SK-N-SH treated with all-trans-retinoic acid at 6 μM for 48 hours (cell line): ENCODE results near the gene DNASE2.
A peak's percentile ranks its signal among the peaks of the same experiment; 100 is the strongest.
"Not testable (repeated sequence)": the region's sequence is repeated elsewhere in the genome, so short reads cannot be mapped to it uniquely, and the experiment has no call there.

Experiments
- ATAC-seq: fragments of 200-7000 bp; cut with Tn5 transposase; 3 replicates; pipeline ENCODE4 v1.9.1; 2020; ENCODE audit warnings: mild to moderate bottlenecking, moderate library complexity
- ARNTL ChIP-seq: fragments of 450-650 bp; formaldehyde crosslinking; IDR thresholded peaks from 2 replicates; pipeline ENCODE4 v1.5.0; 2020; ENCODE audit warnings: low read depth, mild to moderate bottlenecking, moderate library complexity, borderline replicate concordance
- BACH2 ChIP-seq: fragments of 250-450 bp; sonication (Bioruptor Pico); IDR thresholded peaks from 2 replicates; pipeline ENCODE4 v1.9.0; 2021; ENCODE audit warnings: mild to moderate bottlenecking, borderline replicate concordance
- CSDC2 ChIP-seq: fragments of 250-450 bp; sonication (Bioruptor Pico); IDR thresholded peaks from 2 replicates; pipeline ENCODE4 v1.5.0; 2020; ENCODE audit warnings: mild to moderate bottlenecking, moderate library complexity
- ESRRG ChIP-seq: fragments of 250-450 bp; sonication (Bioruptor Pico); IDR thresholded peaks from 2 replicates; pipeline ENCODE4 v1.6.1; 2021; ENCODE audit warnings: mild to moderate bottlenecking
- GLIS3 ChIP-seq: fragments of 250-450 bp; sonication (Bioruptor Pico); IDR thresholded peaks from 2 replicates; pipeline ENCODE4 v1.5.0; 2020; ENCODE audit warnings: mild to moderate bottlenecking, moderate library complexity
- ISL1 ChIP-seq: fragments of 250-450 bp; sonication (Bioruptor Pico); IDR thresholded peaks from 2 replicates; pipeline ENCODE4 v2.1.2; 2022; ENCODE audit warnings: mild to moderate bottlenecking, moderate library complexity
- OSR1 ChIP-seq: fragments of 250-450 bp; sonication (Bioruptor Pico); IDR thresholded peaks from 2 replicates; pipeline ENCODE4 v1.8.0; 2022; ENCODE audit warnings: moderate library complexity, mild to moderate bottlenecking, inconsistent platforms
- RARB ChIP-seq: fragments of 250-450 bp; sonication (Bioruptor Pico); IDR thresholded peaks from 2 replicates; pipeline ENCODE4 v1.8.0; 2021; ENCODE audit warnings: mild to moderate bottlenecking, moderate library complexity
- SNAI2 ChIP-seq: fragments of 250-450 bp; sonication (Bioruptor Pico); IDR thresholded peaks from 2 replicates; pipeline ENCODE4 v1.5.0; 2020; ENCODE audit warnings: mild to moderate bottlenecking, moderate library complexity
- ZC3H10 ChIP-seq: fragments of 250-450 bp; sonication (Bioruptor Pico); IDR thresholded peaks from 2 replicates; pipeline ENCODE4 v1.5.1; 2021; ENCODE audit warnings: mild to moderate bottlenecking, moderate library complexity
- ZFP3 ChIP-seq: fragments of 250-450 bp; sonication (Bioruptor Pico); IDR thresholded peaks from 2 replicates; pipeline ENCODE4 v1.5.0; 2020; ENCODE audit warnings: mild to moderate bottlenecking, moderate library complexity
- ZFP30 ChIP-seq: fragments of 450-650 bp; formaldehyde crosslinking; IDR thresholded peaks from 2 replicates; pipeline ENCODE4 v1.5.0; 2022; ENCODE audit warnings: mild to moderate bottlenecking, moderate library complexity
- ZNF565 ChIP-seq: fragments of 450-650 bp; formaldehyde crosslinking; conservative IDR thresholded peaks from 2 replicates; pipeline ENCODE4 v1.5.0; 2020; ENCODE audit warnings: low read depth, mild to moderate bottlenecking, moderate library complexity
- ZNF70 ChIP-seq: fragments of 450-650 bp; formaldehyde crosslinking; IDR thresholded peaks from 2 replicates; pipeline ENCODE4 v1.5.0; 2020; ENCODE audit warnings: mild to moderate bottlenecking, moderate library complexity
- TF ChIP-seq, protein P1 (sequence below): fragments of 250-450 bp; sonication (Bioruptor Pico); IDR thresholded peaks from 2 replicates; pipeline ENCODE4 v1.5.1; 2020; ENCODE audit warnings: low read depth, mild to moderate bottlenecking, moderate library complexity
- TF ChIP-seq, protein P2 (sequence below): fragments of 250-450 bp; sonication (Bioruptor Pico); IDR thresholded peaks from 2 replicates; pipeline ENCODE4 v1.5.0; 2020; ENCODE audit warnings: mild to moderate bottlenecking, moderate library complexity
- TF ChIP-seq, protein P3 (sequence below): fragments of 250-450 bp; sonication (Bioruptor Pico); IDR thresholded peaks from 2 replicates; pipeline ENCODE4 v1.8.0; 2021; ENCODE audit warnings: low read depth, mild to moderate bottlenecking, moderate library complexity, borderline replicate concordance

The DNASE2 gene

DNA sequence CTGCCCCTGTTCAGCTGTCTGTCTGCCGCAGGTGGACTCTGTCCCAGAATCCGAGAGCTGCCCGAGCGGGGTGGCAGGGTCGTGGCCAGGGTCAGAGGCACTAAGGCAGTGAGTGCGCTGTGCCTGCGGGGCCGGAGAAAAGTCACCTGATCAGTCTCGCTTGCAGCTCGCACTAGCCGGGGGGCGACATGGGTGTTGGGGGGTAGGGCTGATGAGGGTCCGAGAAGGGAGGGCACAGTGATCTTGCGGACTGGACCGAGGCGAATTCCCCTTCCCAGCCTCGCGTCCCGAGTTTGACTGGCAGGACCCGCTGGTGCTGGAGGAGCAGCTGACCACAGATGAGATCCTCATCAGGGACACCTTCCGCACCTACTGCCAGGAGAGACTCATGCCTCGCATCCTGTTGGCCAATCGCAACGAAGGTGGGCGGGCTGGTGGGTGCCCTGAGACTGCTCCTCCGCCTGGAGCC is 10.3 kb upstream of the DNASE2 start:
- no peak for ATAC-seq
- no peak for TF ChIP-seq ZFP3 (CRISPR knock-in tag)
- no peak for TF ChIP-seq SNAI2 (CRISPR knock-in tag)
- no peak for TF ChIP-seq ZNF70 (CRISPR knock-in tag)
- no peak for TF ChIP-seq ESRRG (CRISPR knock-in tag)
- no peak for TF ChIP-seq BACH2
- TF ChIP-seq, protein P1, sequence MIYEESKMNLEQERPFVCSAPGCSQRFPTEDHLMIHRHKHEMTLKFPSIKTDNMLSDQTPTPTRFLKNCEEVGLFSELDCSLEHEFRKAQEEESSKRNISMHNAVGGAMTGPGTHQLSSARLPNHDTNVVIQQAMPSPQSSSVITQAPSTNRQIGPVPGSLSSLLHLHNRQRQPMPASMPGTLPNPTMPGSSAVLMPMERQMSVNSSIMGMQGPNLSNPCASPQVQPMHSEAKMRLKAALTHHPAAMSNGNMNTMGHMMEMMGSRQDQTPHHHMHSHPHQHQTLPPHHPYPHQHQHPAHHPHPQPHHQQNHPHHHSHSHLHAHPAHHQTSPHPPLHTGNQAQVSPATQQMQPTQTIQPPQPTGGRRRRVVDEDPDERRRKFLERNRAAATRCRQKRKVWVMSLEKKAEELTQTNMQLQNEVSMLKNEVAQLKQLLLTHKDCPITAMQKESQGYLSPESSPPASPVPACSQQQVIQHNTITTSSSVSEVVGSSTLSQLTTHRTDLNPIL (CRISPR knock-in tag): no peak
- TF ChIP-seq ISL1 (CRISPR knock-in tag): no peak
- TF ChIP-seq RARB (CRISPR knock-in tag): no peak
- TF ChIP-seq ARNTL (CRISPR knock-in tag): no peak
- no peak for TF ChIP-seq GLIS3 (CRISPR knock-in tag)

DNA sequence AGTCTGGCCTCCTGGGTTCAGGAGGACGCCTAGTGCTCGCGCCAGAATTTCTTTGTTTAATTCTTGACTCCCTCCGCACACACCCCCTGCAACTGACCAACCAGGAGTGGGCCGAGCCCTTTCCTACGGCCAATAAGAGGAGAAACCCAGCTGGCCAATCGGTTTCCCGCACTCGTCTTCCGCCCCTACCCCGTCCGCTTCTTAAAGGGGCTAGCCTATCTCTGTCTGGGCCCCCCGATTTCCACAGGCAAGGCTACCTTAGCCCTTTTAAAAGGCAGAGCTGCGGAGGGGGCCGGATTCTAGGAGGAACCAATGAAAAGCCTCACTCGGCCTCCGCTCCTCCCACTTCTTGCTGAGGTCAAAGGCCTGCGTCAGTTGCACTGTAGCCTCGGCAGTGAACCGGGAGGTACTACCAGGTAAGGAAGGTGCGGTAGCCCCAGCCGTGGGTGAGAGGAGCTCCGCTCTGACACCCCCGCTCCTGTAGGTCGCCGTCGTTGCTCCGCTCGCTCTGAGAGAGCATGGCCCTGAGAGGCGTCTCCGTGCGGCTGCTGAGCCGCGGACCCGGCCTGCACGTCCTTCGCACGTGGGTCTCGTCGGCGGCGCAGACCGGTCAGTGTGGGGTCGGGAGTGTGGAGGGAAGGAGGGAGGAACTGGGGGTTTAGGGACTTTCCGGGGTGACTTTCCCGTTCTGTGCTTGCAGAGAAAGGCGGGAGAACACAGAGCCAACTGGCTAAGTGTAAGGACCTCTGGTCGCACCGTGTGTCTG is 9.7 kb upstream of the DNASE2 start, which contains the start of gene GCDH:
TSS of gene GCDH (plus strand) at position 374 of the 766 bp plus-strand sequence. CDS start at position 519, 145 bp downstream.
- ATAC-seq: peak; percentile 98
- TF ChIP-seq CSDC2 (CRISPR knock-in tag) (no peak), GLIS3 (CRISPR knock-in tag) (no peak), ZNF70 (CRISPR knock-in tag) (no peak), ESRRG (CRISPR knock-in tag) (no peak), ZC3H10 (CRISPR knock-in tag) (no peak)
- TF ChIP-seq, protein P2, sequence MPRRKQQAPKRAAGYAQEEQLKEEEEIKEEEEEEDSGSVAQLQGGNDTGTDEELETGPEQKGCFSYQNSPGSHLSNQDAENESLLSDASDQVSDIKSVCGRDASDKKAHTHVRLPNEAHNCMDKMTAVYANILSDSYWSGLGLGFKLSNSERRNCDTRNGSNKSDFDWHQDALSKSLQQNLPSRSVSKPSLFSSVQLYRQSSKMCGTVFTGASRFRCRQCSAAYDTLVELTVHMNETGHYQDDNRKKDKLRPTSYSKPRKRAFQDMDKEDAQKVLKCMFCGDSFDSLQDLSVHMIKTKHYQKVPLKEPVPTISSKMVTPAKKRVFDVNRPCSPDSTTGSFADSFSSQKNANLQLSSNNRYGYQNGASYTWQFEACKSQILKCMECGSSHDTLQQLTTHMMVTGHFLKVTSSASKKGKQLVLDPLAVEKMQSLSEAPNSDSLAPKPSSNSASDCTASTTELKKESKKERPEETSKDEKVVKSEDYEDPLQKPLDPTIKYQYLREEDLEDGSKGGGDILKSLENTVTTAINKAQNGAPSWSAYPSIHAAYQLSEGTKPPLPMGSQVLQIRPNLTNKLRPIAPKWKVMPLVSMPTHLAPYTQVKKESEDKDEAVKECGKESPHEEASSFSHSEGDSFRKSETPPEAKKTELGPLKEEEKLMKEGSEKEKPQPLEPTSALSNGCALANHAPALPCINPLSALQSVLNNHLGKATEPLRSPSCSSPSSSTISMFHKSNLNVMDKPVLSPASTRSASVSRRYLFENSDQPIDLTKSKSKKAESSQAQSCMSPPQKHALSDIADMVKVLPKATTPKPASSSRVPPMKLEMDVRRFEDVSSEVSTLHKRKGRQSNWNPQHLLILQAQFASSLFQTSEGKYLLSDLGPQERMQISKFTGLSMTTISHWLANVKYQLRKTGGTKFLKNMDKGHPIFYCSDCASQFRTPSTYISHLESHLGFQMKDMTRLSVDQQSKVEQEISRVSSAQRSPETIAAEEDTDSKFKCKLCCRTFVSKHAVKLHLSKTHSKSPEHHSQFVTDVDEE (CRISPR knock-in tag): no peak

DNA sequence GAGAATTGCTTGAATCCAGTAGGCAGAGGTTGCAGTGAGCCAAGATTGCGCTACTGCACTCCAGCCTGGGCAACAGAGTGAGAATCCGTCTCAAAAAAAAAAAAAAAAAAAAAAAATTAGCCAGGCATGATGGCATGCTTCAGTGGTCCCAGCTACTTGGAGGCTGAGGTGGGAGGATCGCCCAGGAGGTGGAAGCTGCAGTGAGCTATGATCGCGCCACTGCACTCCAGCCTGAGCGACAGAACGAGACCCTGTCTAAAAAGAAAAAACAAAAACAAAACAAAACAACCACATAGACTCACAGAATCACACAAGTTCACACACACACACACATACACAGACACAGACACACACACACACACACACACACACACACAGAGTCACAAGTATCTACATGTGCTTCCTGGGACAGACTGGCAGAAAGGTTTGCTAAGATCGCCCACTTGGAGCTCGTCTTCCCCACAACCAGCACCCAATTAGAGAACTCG is 9.1 kb upstream of the DNASE2 start:
- not testable (repeated sequence) for ATAC-seq
- 0 out of 2 replicates have a peak, but pooled peaks have one; percentile 67 for TF ChIP-seq ARNTL (CRISPR knock-in tag)

DNA sequence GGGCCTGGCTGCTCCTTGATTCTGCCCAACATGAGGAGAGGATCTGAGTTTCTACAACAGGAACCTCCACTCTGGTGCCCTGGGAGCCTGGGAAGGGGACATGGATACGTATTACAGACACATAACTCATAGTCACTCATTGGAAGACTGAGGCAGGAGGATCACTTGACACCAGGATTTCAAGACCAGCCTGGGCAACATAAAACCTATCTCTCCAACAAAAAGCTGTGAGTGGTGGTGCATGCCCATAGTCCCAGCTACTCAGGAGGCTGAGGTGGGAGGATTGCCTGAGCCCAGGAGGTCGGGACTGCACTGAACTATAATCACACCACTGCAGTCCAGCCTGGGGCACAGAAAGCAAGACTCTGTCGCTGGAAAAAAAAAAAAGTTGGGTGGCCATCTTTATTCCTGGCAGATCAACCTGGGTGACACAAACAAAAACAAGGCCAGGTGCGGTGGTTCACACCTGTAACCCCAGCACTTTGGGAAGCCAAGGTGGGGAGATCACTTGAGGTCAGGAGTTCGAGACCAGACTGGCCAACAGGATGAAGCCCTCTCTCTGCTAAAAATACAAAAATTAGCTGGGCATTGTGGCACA is 6.9 kb upstream of the DNASE2 start:
- ATAC-seq: no peak

DNA sequence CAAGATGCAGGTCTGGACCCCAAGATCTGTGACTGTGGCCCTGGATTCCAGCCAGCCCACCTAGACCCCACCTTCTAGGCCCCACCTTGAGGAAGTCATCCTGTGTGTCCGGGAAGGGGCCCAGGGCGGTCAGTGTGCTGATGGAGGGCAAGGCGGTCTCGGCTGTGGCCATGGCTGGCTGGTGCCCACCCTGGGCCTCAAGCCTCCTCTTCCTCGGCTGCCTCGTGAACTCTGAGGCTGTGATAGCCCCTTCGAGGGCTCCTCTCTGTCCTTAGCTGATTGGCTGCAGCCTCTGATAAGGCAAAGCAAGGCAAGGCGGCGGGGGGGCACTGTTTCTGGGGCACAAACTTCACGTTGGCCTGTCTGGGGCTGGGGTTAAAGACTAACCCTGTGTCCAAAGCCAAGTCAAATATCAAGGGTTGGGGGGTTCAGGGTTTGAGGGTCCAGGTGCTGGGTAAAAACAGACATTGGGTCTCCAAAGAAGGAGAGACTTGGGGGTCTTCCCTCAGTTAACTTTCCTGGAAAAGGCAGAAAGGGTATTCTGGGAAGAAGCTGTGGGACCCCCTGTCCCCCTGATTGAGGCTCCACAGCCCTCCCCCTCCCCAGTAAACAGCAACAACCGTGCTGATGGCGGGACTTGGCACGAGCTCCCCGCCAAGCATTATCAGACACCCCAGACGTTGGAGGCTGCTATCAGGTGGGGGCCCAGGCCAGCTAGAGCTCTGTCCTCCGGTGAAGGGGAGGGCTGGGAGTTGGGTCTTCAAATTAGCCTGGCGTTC is 5.9 kb upstream of the DNASE2 start, which contains the start of gene KLF1:
TSS of gene KLF1 (minus strand) at position 233 of the 779 bp plus-strand sequence. CDS start at position 172, 61 bp downstream.
- no peak for TF ChIP-seq ZNF565 (CRISPR knock-in tag)
- TF ChIP-seq ARNTL (CRISPR knock-in tag): no peak
- no peak for TF ChIP-seq OSR1 (CRISPR knock-in tag)
- TF ChIP-seq, protein P3, sequence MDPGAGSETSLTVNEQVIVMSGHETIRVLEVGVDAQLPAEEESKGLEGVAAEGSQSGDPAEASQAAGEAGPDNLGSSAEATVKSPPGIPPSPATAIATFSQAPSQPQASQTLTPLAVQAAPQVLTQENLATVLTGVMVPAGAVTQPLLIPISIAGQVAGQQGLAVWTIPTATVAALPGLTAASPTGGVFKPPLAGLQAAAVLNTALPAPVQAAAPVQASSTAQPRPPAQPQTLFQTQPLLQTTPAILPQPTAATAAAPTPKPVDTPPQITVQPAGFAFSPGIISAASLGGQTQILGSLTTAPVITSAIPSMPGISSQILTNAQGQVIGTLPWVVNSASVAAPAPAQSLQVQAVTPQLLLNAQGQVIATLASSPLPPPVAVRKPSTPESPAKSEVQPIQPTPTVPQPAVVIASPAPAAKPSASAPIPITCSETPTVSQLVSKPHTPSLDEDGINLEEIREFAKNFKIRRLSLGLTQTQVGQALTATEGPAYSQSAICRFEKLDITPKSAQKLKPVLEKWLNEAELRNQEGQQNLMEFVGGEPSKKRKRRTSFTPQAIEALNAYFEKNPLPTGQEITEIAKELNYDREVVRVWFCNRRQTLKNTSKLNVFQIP (CRISPR knock-in tag): no peak
- TF ChIP-seq ZC3H10 (CRISPR knock-in tag): no peak
- no peak for TF ChIP-seq ZFP30 (CRISPR knock-in tag)
- TF ChIP-seq ZNF70 (CRISPR knock-in tag): no peak
- no peak for TF ChIP-seq CSDC2 (CRISPR knock-in tag)
- TF ChIP-seq, protein P1 (CRISPR knock-in tag): no peak
- TF ChIP-seq, protein P2 (CRISPR knock-in tag): no peak
- no peak for TF ChIP-seq GLIS3 (CRISPR knock-in tag)
- TF ChIP-seq ESRRG (CRISPR knock-in tag): no peak
- no peak for ATAC-seq

More for the DNA sequence above, 6.9 kb upstream of the DNASE2 start:
- TF ChIP-seq BACH2 (no peak), RARB (CRISPR knock-in tag) (no peak), ARNTL (CRISPR knock-in tag) (no peak), GLIS3 (CRISPR knock-in tag) (no peak)
